ENCODE results near the gene TYW3. TPM values are rescaled to one million over a fixed set of nuclear protein-coding genes. Genes with fewer than 3 reads are reported as not detected.

TYW3 gene
- total and polyA plus RNA-seq, 2 of the 4 experiments (the other 2 are of a cell fraction): 9.3 to 16.5 TPM

- no peak overlapping the region for H2BK15ac ChIP-seq (ENCODE audit: low read depth, low read length)
- no peak overlapping the region for H3K56ac ChIP-seq (ENCODE audit: extremely low read depth, insufficient read depth, low read length)
- in situ Hi-C loops (cut with MboI; ENCODE audit: low sequenced_read_pairs) (loop anchor here (25.0 kb wide), 1 partner anchor 539 kb away; the partner anchor contains the start of genes FPGT and LRRIQ3), dilution Hi-C loops (cut with HindIII; ENCODE audit: low sequenced_read_pairs, unreplicated experiment) (no loop called here), intact Hi-C loops (cut with micrococcal nuclease) (no loop called here)
- no peak overlapping the region for H3K14ac ChIP-seq (replicated peaks; ENCODE audit: low read depth, low read length)
- H4K91ac ChIP-seq (ENCODE audit: insufficient read depth, low read depth, low read length): no peak overlapping the region
- H3K4me3 ChIP-seq (ENCODE audit: insufficient read depth, low read depth, low read length): no peak overlapping the region
- TF ChIP-seq POLR2A (IDR thresholded peaks at IDR 0.05; ENCODE audit: low read depth, low read length) (no peak), RAD21 (IDR thresholded peaks at IDR 0.05; ENCODE audit: low read length) (no peak), NFE2L2 (IDR thresholded peaks at IDR 0.05; ENCODE audit: low read depth, low read length) (no peak), MAZ (IDR thresholded peaks at IDR 0.05; ENCODE audit: borderline replicate concordance, low read depth, low read length) (no peak), MAFK (IDR thresholded peaks at IDR 0.05; ENCODE audit: low read depth, low read length) (no peak), RFX5 (IDR thresholded peaks at IDR 0.05; ENCODE audit: low read depth, low read length) (no peak), CTCF (conservative IDR thresholded peaks at IDR 0.05; ENCODE audit: low read depth, low read length) (no peak), USF2 (IDR thresholded peaks at IDR 0.05; ENCODE audit: low read depth, low read length) (no peak), MXI1 (IDR thresholded peaks at IDR 0.05; ENCODE audit: borderline replicate concordance, low read depth, low read length) (no peak), RCOR1 (IDR thresholded peaks at IDR 0.05; ENCODE audit: insufficient replicate concordance, low read length) (no peak)
- peaks cover 3% of the 10 kb centered on the region; the same call in 1 of the 2 replicates for H4K20me1 ChIP-seq (ENCODE audit: insufficient read depth, low read length)
- H3K18ac ChIP-seq (ENCODE audit: low read depth, low read length): no peak overlapping the region
- H3K9me3 ChIP-seq (ENCODE audit: control insufficient read depth, insufficient read depth, low read length): peaks cover 4% of the 10 kb centered on the region; the same call in 1 of the 2 replicates
- H3K4ac ChIP-seq (ENCODE audit: low read depth, low read length): no peak overlapping the region
- H2BK5ac ChIP-seq (ENCODE audit: low read depth, low read length, poor library complexity, severe bottlenecking): no peak overlapping the region
- H2AK5ac ChIP-seq (ENCODE audit: low read depth, low read length): no peak overlapping the region
- peaks cover 7% of the 10 kb centered on the region for H3K4me1 ChIP-seq (ENCODE audit: control insufficient read depth, insufficient read depth, low read length)
- no peak overlapping the region for H2AK9ac ChIP-seq (replicated peaks; ENCODE audit: low read depth, low read length, poor library complexity)
- H4K5ac ChIP-seq (ENCODE audit: low read depth, low read length): no peak overlapping the region
- POLR2A ChIA-PET (ENCODE audit: unreplicated experiment): no interaction called here
- peaks cover 3% of the 10 kb centered on the region for H3K9me1 ChIP-seq (ENCODE audit: insufficient read depth, low read length)
- no peak overlapping the region for H2BK120ac ChIP-seq (ENCODE audit: low read depth, low read length)
- no peak for DNase-seq
- H3K27ac ChIP-seq (ENCODE audit: insufficient read depth, low read length): no peak overlapping the region
- CTCF ChIA-PET: no interaction called here
- no peak overlapping the region for H2BK20ac ChIP-seq (ENCODE audit: low read depth, low read length)
- no peak for ATAC-seq (ENCODE audit: low read depth)
- no peaks in the 10 kb centered on the region for H3K27me3 ChIP-seq (ENCODE audit: control insufficient read depth, insufficient read depth, low read length)
- H3K36me3 ChIP-seq (ENCODE audit: control insufficient read depth, insufficient read depth, low read length): peaks cover 13% of the 10 kb centered on the region
- no peak overlapping the region for H4K8ac ChIP-seq (ENCODE audit: low read depth in 2 of 2, low read length in 2 of 2)
- H3K9ac ChIP-seq (ENCODE audit: low read depth, low read length): no peak overlapping the region
- H2AFZ ChIP-seq (replicated peaks; ENCODE audit: low read length, poor library complexity): no peak overlapping the region
- H3K79me1 ChIP-seq (ENCODE audit: low read depth in 1 of 2, low read length in 2 of 2): peaks cover 4 to 32% of the 10 kb centered on the region in 2 experiments; a peak in 2 of 4 replicates
- no peak overlapping the region for H3K4me2 ChIP-seq (ENCODE audit: low read depth, low read length)
- no TSS peak for BruUV-seq (replicated peaks)
- no CpG with 5 or more reads among the region's 1 CpG for WGBS, 2 experiments (ENCODE audit: extremely low coverage in 2 of 2, insufficient read length in 1 of 2)
- H3K23ac ChIP-seq (ENCODE audit: low read depth, low read length): no peak overlapping the region
Observed at GRCh38 chr1:74726063-74726462, 6.9 kb upstream of the TYW3 start.

Data from IMR-90 (cell line).